ENCODE measurements around the gene SEBOX.

GRCh38 chr17:28327709-28328108, 37.3 kb downstream of the SEBOX start:
- TF ChIP-seq, protein P1, sequence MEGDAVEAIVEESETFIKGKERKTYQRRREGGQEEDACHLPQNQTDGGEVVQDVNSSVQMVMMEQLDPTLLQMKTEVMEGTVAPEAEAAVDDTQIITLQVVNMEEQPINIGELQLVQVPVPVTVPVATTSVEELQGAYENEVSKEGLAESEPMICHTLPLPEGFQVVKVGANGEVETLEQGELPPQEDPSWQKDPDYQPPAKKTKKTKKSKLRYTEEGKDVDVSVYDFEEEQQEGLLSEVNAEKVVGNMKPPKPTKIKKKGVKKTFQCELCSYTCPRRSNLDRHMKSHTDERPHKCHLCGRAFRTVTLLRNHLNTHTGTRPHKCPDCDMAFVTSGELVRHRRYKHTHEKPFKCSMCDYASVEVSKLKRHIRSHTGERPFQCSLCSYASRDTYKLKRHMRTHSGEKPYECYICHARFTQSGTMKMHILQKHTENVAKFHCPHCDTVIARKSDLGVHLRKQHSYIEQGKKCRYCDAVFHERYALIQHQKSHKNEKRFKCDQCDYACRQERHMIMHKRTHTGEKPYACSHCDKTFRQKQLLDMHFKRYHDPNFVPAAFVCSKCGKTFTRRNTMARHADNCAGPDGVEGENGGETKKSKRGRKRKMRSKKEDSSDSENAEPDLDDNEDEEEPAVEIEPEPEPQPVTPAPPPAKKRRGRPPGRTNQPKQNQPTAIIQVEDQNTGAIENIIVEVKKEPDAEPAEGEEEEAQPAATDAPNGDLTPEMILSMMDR (IDR thresholded peaks at IDR 0.05) = no peak
- no peak for TF ChIP-seq ZFX (IDR thresholded peaks at IDR 0.05; ENCODE audit: borderline replicate concordance)
